GM12865 (cell line): Measurements from ENCODE around the gene CFAP299.

Source experiments
- DNase-seq: peaks from one replicate; pipeline ENCODE4 v3.0.0; 2010; ENCODE audit warnings: low read depth
- H3K4me3 ChIP-seq: 2 replicates; pipeline ENCODE4 v1.5.1; 2011; ENCODE audit warnings: mild to moderate bottlenecking, low read depth, low read length, control low read depth
- TF ChIP-seq, protein P1 (sequence below): IDR thresholded peaks from 2 replicates; pipeline ENCODE4 v1.5.1; 2011; ENCODE audit warnings: low read length, control low read depth, low read depth, inconsistent platforms; ENCODE audit not compliant: insufficient read depth; ENCODE audit errors: missing control alignments

Gene CFAP299

DNA sequence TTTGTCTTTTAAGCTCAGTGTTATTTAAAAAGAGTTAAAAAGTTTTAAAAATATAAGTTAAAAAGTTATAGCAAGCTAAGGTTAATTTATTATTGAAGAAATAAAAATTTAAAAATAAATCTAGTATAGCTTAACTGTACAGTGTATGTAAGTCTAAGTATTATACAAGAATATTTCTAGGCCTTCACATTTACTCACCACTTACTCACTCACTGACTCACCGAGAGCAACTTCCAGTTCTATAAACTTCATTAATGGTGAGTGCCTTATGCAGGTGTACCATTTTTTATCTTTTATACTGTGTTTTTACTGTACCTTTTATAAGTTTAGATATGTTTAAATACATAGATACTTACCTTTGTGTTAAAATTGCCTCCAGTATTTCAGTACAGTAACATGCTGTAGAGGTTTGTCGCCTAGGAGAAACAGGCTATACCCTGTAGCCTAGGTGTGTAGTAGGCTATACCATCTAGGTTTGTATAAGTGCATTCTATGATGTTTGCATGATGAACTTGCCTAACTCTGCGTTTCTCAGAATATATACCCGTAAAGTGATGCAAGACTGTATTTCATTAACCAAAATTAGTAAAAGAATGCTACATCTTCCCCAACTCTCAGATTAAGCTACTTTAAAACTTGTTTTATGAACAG, 202.9 kb downstream of the CFAP299 start:
- no peak overlapping the region for H3K4me3 ChIP-seq
- no peak for DNase-seq
- TF ChIP-seq, protein P1, sequence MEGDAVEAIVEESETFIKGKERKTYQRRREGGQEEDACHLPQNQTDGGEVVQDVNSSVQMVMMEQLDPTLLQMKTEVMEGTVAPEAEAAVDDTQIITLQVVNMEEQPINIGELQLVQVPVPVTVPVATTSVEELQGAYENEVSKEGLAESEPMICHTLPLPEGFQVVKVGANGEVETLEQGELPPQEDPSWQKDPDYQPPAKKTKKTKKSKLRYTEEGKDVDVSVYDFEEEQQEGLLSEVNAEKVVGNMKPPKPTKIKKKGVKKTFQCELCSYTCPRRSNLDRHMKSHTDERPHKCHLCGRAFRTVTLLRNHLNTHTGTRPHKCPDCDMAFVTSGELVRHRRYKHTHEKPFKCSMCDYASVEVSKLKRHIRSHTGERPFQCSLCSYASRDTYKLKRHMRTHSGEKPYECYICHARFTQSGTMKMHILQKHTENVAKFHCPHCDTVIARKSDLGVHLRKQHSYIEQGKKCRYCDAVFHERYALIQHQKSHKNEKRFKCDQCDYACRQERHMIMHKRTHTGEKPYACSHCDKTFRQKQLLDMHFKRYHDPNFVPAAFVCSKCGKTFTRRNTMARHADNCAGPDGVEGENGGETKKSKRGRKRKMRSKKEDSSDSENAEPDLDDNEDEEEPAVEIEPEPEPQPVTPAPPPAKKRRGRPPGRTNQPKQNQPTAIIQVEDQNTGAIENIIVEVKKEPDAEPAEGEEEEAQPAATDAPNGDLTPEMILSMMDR: no peak

DNA sequence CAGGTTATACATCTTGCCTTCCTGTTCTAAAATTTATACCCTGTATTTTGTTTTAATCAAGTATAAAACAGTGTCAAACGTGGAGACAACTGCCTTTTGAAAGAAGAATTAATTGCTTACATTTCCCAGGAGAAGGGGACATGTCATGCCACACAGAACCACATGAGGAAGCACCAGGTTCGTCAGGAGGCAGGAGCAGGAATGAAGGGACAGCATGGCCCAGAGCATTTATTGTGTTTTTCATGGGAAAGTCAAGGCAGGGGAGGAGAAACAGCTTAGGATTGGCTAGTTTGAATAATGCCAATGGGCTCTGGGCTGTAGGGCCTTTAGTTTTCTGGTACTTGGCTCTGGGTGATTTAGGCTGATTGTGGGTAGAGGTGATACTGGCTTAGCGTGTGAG, 203.7 kb downstream of the CFAP299 start:
- TF ChIP-seq, protein P1: no peak
- no peak for DNase-seq
- no peak overlapping the region for H3K4me3 ChIP-seq

DNA sequence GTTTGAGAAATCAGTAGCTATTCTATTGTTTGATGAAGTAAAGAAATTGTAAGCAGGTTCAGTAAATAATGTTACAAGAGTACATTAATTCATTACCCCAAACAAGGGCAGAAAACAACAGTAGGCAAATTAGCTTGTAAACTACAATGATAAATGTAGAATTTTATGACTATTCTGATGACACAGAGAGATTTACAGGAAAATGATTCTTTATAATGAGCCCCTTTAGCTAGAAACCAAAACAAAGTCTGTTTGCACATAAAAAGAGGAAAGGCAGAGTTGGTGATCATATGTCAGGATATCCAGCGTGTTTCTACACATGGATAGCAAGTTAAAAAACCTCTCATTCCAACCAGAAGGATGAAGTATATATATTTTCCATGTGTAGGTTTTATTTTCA, 204.8 kb downstream of the CFAP299 start:
- no peak overlapping the region for H3K4me3 ChIP-seq
- TF ChIP-seq, protein P1: no peak
- DNase-seq: no peak

DNA sequence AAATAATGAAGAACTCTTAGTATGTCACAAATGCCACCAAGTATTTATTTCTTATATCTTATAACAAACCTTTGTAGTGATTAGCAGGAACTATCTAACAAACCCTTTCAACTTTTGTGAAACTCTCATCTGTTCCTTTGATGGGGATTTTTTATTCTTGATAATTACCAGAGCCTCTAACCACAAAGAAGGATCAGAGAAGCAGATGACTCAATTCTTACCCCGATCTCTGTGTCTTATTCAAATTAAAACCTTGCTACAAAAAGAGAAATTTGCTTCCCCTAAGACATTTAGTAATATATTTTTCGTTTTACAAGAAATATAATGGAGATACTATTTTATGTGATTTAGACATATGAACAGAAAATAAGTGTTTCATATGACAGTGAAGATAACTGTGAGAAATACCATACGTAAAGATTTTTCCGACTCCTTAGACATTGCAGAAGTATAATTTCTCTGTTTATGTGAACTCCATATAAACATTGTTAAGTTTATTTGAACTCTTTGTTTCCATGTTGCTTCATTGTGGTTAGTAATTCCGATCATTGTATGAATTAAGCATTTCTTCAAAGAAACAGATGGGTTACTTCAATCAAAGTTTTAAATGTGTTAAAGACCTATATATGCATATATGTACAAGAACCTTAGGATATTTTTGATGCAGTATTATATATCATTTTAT, 205.4 kb downstream of the CFAP299 start:
- H3K4me3 ChIP-seq: no peak overlapping the region
- peak; percentile 44 for DNase-seq
- TF ChIP-seq, protein P1: no peak

DNA sequence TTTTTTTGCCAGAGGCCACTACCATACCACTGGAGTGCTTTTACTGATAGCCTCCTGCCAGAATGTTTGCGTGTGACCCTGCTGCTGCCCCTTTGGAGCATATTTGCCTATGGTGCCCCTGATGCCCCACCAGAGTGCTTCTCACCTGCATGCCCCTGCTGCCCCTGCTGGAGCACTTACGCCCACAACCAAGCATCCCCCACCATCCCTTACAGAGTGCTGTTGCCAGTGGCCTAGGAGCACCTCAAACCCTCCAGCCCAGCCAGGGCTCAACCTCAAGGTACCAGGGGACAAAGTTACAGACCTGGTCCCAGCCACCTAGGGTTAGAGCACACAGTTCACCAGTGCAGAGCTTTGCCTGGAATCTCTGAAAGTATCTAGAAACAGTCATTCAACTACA, 207.2 kb downstream of the CFAP299 start:
- H3K4me3 ChIP-seq: no peak overlapping the region
- TF ChIP-seq, protein P1: no peak
- no peak for DNase-seq

DNA sequence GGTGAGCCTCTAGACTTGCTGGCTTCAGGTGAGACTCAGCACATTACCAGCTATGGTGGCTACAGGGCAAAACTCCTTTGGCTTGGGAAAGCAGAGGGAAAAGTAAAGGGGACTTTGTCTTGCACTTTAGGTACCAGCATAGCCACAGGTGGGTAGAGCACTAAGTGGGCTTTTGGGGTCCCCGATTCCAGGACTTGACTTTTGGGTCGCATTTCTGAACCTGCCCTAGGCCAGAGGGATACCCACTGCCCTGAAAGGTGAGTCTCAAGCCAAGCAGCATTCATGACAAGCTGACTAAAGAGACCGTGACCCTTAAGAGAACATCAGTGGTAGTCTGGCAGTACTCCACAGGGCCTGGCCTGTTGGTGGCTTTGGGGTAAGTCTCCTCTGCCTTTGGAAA, 224.8 kb downstream of the CFAP299 start:
- no peak for DNase-seq
- no peak overlapping the region for H3K4me3 ChIP-seq
- TF ChIP-seq, protein P1: no peak

DNA sequence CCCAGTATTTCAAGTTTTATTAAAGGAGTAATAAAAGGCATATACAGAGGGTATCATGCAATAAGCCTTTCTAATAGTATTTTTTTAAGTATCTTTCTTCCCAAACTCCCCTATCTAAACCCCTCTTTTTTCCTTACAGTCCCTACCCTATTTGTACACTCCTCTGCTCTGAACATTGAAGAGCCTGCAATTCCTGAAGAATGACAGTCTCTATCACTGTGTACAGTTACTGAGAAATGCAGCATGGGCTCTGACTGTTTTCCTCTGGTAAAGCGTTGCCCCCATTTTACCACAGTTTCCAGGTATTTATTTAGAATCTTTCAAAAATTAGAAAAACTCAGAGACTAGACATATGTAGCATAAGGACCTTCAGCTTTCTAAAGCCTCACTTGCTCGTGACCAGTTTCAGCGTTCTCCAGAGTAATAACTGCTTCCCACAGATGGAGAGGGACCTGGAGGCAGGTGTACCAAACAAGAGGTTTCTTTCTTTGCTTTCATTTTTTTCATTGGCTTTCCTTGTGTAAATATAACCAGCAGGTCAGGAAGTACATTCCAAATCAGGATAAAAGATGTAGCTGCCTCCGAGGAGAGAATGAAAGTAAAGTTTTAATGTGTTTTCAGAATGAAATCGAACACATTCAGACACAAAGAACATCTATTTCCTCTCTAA, 230.8 kb downstream of the CFAP299 start:
- peak overlapping the region; percentile 4 for H3K4me3 ChIP-seq
- DNase-seq: no peak
- TF ChIP-seq, protein P1: no peak
